ENCODE measurements around the gene SEMA5A. TPM values are rescaled to one million over a fixed set of nuclear protein-coding genes. Genes with fewer than 3 reads are reported as not detected.

The SEMA5A gene
- total RNA-seq, 1 donor from 2014 or later, result 13.8 TPM

DNA sequence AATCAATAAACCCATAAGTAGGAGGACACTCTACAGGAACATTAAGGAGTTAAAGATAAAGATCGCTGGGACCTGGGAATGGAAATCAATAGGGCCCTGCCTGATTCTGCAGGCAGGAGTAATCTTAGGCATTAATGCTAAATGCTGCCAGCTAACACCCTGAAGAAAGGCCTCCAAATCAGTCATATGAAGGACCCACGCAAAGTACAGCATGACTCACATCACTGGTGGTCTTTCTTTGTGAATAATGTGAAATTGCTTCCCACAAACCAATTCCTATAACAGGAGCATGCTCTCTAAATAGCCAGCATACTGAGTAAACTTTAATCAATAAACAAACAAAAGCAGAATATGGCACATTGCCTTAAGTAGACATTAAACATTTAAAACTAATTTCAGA is 172.3 kb downstream of the SEMA5A start:
- no peaks in the 10 kb centered on the region for H3K36me3 ChIP-seq (ENCODE audit: insufficient read depth, low read length)
- H3K4me2 ChIP-seq (ENCODE audit: low read length), result peak overlapping the region; percentile 35
- peaks cover 10% of the 10 kb centered on the region for H3K36me3 Mint-ChIP-seq (ENCODE audit: low read depth, unreplicated experiment)
- no peaks in the 10 kb centered on the region for H3K9me3 ChIP-seq (ENCODE audit: insufficient read depth, low read depth, low read length)
- H2AFZ ChIP-seq (ENCODE audit: low read depth, low read length), result no peak overlapping the region
- H3K4me3 Mint-ChIP-seq (ENCODE audit: unreplicated experiment), result no peak overlapping the region
- peaks cover 5% of the 10 kb centered on the region for H3K4me1 ChIP-seq (ENCODE audit: insufficient read depth, low read length)
- no peak overlapping the region for H3K4me3 ChIP-seq (ENCODE audit: insufficient read depth, low read depth, low read length)
- H4K20me1 ChIP-seq (ENCODE audit: insufficient read depth, low read length), result no peaks in the 10 kb centered on the region
- FAIRE-seq, result no peak
- H3K9ac ChIP-seq (ENCODE audit: low read length), result no peak overlapping the region
- H3K27me3 Mint-ChIP-seq (ENCODE audit: low read depth, unreplicated experiment), result no peaks in the 10 kb centered on the region
- H3K27ac Mint-ChIP-seq (ENCODE audit: unreplicated experiment), result no peak overlapping the region
- DNase-seq (ENCODE audit: low read depth), result peak; percentile 77
- H3K4me1 Mint-ChIP-seq (ENCODE audit: low read depth, unreplicated experiment), result peaks cover 13% of the 10 kb centered on the region
- peaks cover 6% of the 10 kb centered on the region for H3K79me2 ChIP-seq (ENCODE audit: insufficient read depth, low read length)
- H3K9me3 Mint-ChIP-seq (ENCODE audit: unreplicated experiment), result peaks cover 2% of the 10 kb centered on the region
- no peaks in the 10 kb centered on the region for H3K27me3 ChIP-seq (ENCODE audit: insufficient read depth, low read length)
- no peak overlapping the region for H3K27ac ChIP-seq (ENCODE audit: low read depth, low read length)
- no peak for TF ChIP-seq EZH2 (IDR thresholded peaks at IDR 0.05; ENCODE audit: insufficient read depth, low read length)
- TF ChIP-seq CTCF (IDR thresholded peaks at IDR 0.05; ENCODE audit: insufficient read depth, low read depth, low read length), result no peak

DNA sequence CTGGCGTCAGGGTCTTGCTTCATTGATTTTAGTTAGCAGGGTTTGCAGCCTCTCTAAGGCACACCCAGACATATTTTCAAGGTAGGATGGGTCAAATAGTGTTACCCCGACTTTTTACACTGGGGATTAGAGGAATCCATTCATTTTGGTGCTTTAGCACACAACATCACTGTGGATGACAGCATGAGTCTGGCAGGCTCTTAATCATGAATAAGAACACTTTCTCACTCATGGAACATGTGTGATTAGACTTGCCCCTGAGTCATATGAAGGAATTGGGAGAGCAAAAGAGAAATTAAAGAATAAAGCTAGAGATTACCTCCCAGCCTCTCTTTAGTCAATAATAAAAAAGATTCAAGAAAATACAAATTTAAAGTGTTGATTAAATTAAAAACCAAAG is 175.6 kb downstream of the SEMA5A start:
- H3K27me3 ChIP-seq (ENCODE audit: insufficient read depth, low read length), result no peaks in the 10 kb centered on the region
- no peaks in the 10 kb centered on the region for H3K36me3 ChIP-seq (ENCODE audit: insufficient read depth, low read length)
- H4K20me1 ChIP-seq (ENCODE audit: insufficient read depth, low read length), result no peaks in the 10 kb centered on the region
- H3K9me3 ChIP-seq (ENCODE audit: insufficient read depth, low read depth, low read length), result no peaks in the 10 kb centered on the region
- H2AFZ ChIP-seq (ENCODE audit: low read depth, low read length), result no peak overlapping the region
- no peak overlapping the region for H3K4me2 ChIP-seq (ENCODE audit: low read length)
- H3K4me1 ChIP-seq (ENCODE audit: insufficient read depth, low read length), result peaks cover 5% of the 10 kb centered on the region
- DNase-seq (ENCODE audit: low read depth) (no peak), FAIRE-seq (no peak)
- H3K79me2 ChIP-seq (ENCODE audit: insufficient read depth, low read length), result peaks cover 6% of the 10 kb centered on the region
- no peak overlapping the region for H3K4me3 ChIP-seq (ENCODE audit: insufficient read depth, low read depth, low read length)
- H3K4me1 Mint-ChIP-seq (ENCODE audit: low read depth, unreplicated experiment), result peaks cover 13% of the 10 kb centered on the region
- TF ChIP-seq EZH2 (IDR thresholded peaks at IDR 0.05; ENCODE audit: insufficient read depth, low read length), result no peak
- TF ChIP-seq CTCF (IDR thresholded peaks at IDR 0.05; ENCODE audit: insufficient read depth, low read depth, low read length), result no peak
- H3K9me3 Mint-ChIP-seq (ENCODE audit: unreplicated experiment), result peaks cover 2% of the 10 kb centered on the region
- no peaks in the 10 kb centered on the region for H3K27me3 Mint-ChIP-seq (ENCODE audit: low read depth, unreplicated experiment)
- no peak overlapping the region for H3K27ac ChIP-seq (ENCODE audit: low read depth, low read length)
- H3K9ac ChIP-seq (ENCODE audit: low read length), result no peak overlapping the region
- no peak overlapping the region for H3K27ac Mint-ChIP-seq (ENCODE audit: unreplicated experiment)
- H3K4me3 Mint-ChIP-seq (ENCODE audit: unreplicated experiment), result no peak overlapping the region
- H3K36me3 Mint-ChIP-seq (ENCODE audit: low read depth, unreplicated experiment), result peaks cover 8% of the 10 kb centered on the region

- H3K4me2 ChIP-seq (ENCODE audit: low read length), result no peak overlapping the region
- peaks cover 2% of the 10 kb centered on the region for H3K9me3 Mint-ChIP-seq (ENCODE audit: unreplicated experiment)
- no peaks in the 10 kb centered on the region for H3K36me3 ChIP-seq (ENCODE audit: insufficient read depth, low read length)
- H3K4me1 ChIP-seq (ENCODE audit: insufficient read depth, low read length), result no peaks in the 10 kb centered on the region
- DNase-seq (ENCODE audit: low read depth), result no peak
- no peaks in the 10 kb centered on the region for H3K79me2 ChIP-seq (ENCODE audit: insufficient read depth, low read length)
- no peak overlapping the region for H3K9ac ChIP-seq (ENCODE audit: low read length)
- H3K27ac Mint-ChIP-seq (ENCODE audit: unreplicated experiment), result no peak overlapping the region
- no peaks in the 10 kb centered on the region for H3K9me3 ChIP-seq (ENCODE audit: insufficient read depth, low read depth, low read length)
- no peak overlapping the region for H3K27ac ChIP-seq (ENCODE audit: low read depth, low read length)
- TF ChIP-seq EZH2 (IDR thresholded peaks at IDR 0.05; ENCODE audit: insufficient read depth, low read length) (no peak), CTCF (IDR thresholded peaks at IDR 0.05; ENCODE audit: insufficient read depth, low read depth, low read length) (no peak)
- peaks cover 11% of the 10 kb centered on the region for H3K4me1 Mint-ChIP-seq (ENCODE audit: low read depth, unreplicated experiment)
- H2AFZ ChIP-seq (ENCODE audit: low read depth, low read length), result no peak overlapping the region
- FAIRE-seq, result no peak
- H3K27me3 Mint-ChIP-seq (ENCODE audit: low read depth, unreplicated experiment), result no peaks in the 10 kb centered on the region
- no peak overlapping the region for H3K4me3 ChIP-seq (ENCODE audit: insufficient read depth, low read depth, low read length)
- H4K20me1 ChIP-seq (ENCODE audit: insufficient read depth, low read length), result no peaks in the 10 kb centered on the region
- H3K36me3 Mint-ChIP-seq (ENCODE audit: low read depth, unreplicated experiment), result peaks cover 3% of the 10 kb centered on the region
- no peak overlapping the region for H3K4me3 Mint-ChIP-seq (ENCODE audit: unreplicated experiment)
- no peaks in the 10 kb centered on the region for H3K27me3 ChIP-seq (ENCODE audit: insufficient read depth, low read length)
Measured at GRCh38 chr5:9365512-9365911, 180.4 kb downstream of the SEMA5A start.

All from astrocyte (in vitro differentiated cells and primary cell).